GM11168 (cell line): ENCODE results near the gene RASL10A.

Source experiments
- in situ Hi-C: fragments of 300-500 bp; cut with MboI; formaldehyde crosslinking; loops from one replicate; pipeline ENCODE4 v1.12.0; 2022; ENCODE audit warnings: low sequenced_read_pairs; ENCODE audit not compliant: unreplicated experiment

The RASL10A gene

GRCh38 chr22:29339381-29340235 is 24.1 kb upstream of the RASL10A start:
- in situ Hi-C loops: no loop called here

- in situ Hi-C loops: no loop called here
Observed at GRCh38 chr22:29338398-29338797, 22.9 kb upstream of the RASL10A start.

GRCh38 chr22:29337631-29338284 is 22.3 kb upstream of the RASL10A start:
- in situ Hi-C loops: no loop called here

- in situ Hi-C loops: no loop called here
Observed at GRCh38 chr22:29336751-29337490, 21.4 kb upstream of the RASL10A start.

GRCh38 chr22:29335656-29336055 is 20.2 kb upstream of the RASL10A start:
- in situ Hi-C loops: no loop called here

GRCh38 chr22:29334696-29335344 is 19.3 kb upstream of the RASL10A start:
- in situ Hi-C loops: no loop called here

GRCh38 chr22:29334148-29334547 is 18.7 kb upstream of the RASL10A start:
- in situ Hi-C loops: no loop called here

- in situ Hi-C loops: no loop called here
Observed at GRCh38 chr22:29332886-29333496, 17.5 kb upstream of the RASL10A start.

GRCh38 chr22:29331658-29332300 is 16.3 kb upstream of the RASL10A start:
- in situ Hi-C loops: no loop called here

- in situ Hi-C loops: no loop called here
Observed at GRCh38 chr22:29331213-29331612, 15.7 kb upstream of the RASL10A start.

- in situ Hi-C loops: no loop called here
Observed at GRCh38 chr22:29330753-29331152, 15.3 kb upstream of the RASL10A start.

- in situ Hi-C loops: no loop called here
Observed at GRCh38 chr22:29330291-29330690, 14.8 kb upstream of the RASL10A start.

GRCh38 chr22:29329581-29329980 is 14.1 kb upstream of the RASL10A start:
- in situ Hi-C loops: no loop called here

GRCh38 chr22:29328566-29329500 is 13.3 kb upstream of the RASL10A start:
- in situ Hi-C loops: no loop called here

GRCh38 chr22:29328055-29328454 is 12.6 kb upstream of the RASL10A start:
- in situ Hi-C loops: no loop called here

GRCh38 chr22:29327089-29327764 is 11.7 kb upstream of the RASL10A start:
- in situ Hi-C loops: no loop called here

- in situ Hi-C loops: no loop called here
Observed at GRCh38 chr22:29326481-29326880, 11.0 kb upstream of the RASL10A start.

- in situ Hi-C loops: no loop called here
Observed at GRCh38 chr22:29325785-29326315, 10.4 kb upstream of the RASL10A start.
